ENCODE data around the gene WDR59. TPM values are rescaled to one million over a fixed set of nuclear protein-coding genes. Genes with fewer than 3 reads are reported as not detected.

The WDR59 gene
- total RNA-seq, 4 donors from 2014 or later, result 26.2 to 153 (median 59.1) TPM

Other genes starting within 250 kb of the WDR59 start
- gene FA2H, start 210.3 kb downstream of the WDR59 start, total RNA-seq, result 10 to 100 TPM in 1 of 4 donors, 1 to 10 TPM in 3; 6.8 to 11.3 (median 8.8) TPM
- 10 to 100 TPM; 13.0 to 16.7 (median 15.8) TPM for gene ZNRF1, start 13.9 kb upstream of the WDR59 start, total RNA-seq
- 10 to 100 TPM; 10.7 to 19.2 (median 14.0) TPM for gene LDHD, start 131.7 kb upstream of the WDR59 start, total RNA-seq
- gene ZFP1, start 163.4 kb upstream of the WDR59 start, total RNA-seq, result 1 to 10 TPM; 4.4 to 8.7 (median 6.8) TPM
- not detected for gene CTRB2, start 222.0 kb upstream of the WDR59 start, total RNA-seq
- gene CTRB1, start 233.9 kb upstream of the WDR59 start, total RNA-seq, result not detected